Activated CD8-positive, alpha-beta memory T cell treated with anti-CD3 and anti-CD28 coated beads, Interleukin-2, amount 50 U/mL, for 24 hours (primary cell): ENCODE measurements around the gene TRMT2B.
"Not testable (repeated sequence)": the region's sequence is repeated elsewhere in the genome, so short reads cannot be mapped to it uniquely, and the experiment has no call there.

ENCODE experiments used
- DNase-seq: peaks from one replicate; pipeline ENCODE4 v3.0.0-alpha.2; 2020; ENCODE audit errors: extremely low read depth

The TRMT2B gene, protein sequence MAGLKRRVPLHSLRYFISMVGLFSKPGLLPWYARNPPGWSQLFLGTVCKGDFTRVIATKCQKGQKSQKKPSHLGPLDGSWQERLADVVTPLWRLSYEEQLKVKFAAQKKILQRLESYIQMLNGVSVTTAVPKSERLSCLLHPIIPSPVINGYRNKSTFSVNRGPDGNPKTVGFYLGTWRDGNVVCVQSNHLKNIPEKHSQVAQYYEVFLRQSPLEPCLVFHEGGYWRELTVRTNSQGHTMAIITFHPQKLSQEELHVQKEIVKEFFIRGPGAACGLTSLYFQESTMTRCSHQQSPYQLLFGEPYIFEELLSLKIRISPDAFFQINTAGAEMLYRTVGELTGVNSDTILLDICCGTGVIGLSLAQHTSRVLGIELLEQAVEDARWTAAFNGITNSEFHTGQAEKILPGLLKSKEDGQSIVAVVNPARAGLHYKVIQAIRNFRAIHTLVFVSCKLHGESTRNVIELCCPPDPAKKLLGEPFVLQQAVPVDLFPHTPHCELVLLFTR

DNA sequence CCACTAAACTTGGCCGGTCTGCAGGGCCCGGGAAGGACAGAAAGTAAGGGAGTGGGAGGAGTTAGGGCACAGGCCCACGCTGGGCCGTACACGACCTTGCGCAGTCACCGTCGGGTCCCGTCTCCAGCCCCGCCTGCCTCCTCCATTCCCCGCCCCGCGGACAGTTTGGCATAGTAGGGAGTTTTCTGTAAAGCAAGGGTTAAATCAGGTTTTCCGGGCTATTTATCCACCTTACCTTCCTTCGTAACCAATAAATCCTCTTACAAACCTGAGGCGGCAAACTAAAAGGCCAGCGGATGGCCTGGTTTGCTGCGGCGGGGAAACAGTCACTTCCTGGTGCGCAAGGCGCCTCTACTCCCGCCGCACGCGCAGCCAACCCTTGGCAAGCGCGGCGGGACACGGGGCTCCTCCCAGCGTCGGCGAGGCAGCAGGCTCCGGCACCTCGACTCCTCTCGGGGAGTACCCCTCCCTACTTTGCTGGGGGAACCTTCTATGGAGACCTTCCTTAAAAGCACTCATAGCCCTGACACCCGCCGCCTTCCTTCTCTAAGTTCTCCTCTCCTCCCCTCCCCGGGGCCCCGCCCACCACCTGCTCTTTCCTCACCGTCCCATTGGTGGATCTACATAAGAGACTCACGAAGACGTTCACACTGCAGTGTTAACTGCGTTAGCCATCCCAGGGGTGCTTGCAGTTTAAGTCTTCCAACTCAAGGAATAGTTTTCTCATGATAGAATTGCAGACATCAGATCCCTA is at the start of gene TRMT2B:
TSS of gene TRMT2B (minus strand) at position 563 of the 754 bp plus-strand sequence. CDS start 9,822 bp downstream, outside the sequence.
- DNase-seq: peak; percentile 45

DNA sequence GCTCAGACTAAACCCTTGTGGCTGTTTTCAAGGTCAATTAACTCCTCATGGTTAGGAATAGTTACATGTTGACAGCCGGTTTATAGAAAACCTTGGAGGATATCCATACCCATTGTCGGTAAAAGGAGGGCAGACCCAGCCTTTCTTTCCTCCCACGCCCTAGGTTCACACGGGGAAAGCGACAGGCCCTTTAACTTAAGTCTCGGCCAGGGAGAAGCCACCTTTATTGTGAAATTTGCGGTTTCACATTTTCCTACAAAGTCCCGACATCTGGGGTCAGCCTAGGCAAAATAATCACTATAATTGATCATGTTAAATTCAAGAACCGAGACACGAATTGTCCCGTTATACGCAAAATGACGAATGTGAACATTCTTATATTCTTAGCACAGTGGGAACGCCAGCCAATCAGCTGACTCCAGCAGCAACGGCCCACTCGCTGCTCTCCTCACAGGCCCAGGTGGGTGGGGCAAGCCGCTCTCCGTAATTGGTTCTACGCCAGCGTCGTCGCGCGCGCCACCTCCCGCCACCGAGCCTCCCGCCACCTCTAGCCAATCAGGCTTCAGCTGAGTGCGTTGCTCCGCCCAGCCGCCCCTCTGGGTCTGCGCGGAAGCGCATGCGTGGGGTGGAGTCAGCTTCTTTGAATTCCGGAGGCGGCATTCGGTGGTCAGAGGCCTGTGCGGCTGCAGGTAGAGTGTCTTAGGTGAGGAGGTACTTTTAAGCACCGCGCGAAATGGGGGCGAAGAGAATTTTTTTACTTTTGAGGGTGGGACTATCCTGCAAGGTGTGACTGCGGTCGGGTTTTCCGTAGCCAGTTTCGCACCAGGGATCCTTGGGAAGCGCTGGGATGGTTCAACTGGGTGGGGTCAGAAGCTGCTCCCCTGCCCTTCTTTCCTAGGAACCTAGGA is 45.9 kb upstream of the TRMT2B start, which contains the start of gene CENPI:
TSS of gene CENPI (plus strand) at position 659 of the 908 bp plus-strand sequence. CDS start 2,867 bp downstream, outside the sequence.
- peak; percentile 78 for DNase-seq

DNA sequence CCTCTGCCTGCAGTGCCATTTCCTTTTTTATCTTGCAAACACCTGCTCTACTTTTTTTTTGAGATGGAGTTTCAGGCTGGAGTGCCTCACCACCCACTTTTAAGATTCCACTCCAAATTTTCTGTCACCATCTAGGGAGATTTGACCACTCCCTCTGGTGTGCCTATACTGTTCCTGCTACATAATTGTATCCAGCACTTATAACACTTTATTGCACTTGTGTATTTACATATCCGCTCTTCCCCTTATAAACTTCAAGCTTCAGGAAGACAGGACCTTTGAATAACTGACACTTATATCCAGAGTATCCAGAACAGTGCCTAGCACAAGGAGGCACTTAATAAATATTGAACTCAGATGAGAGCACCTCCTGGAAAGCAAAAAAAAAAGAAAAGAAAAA is 39.9 kb upstream of the TRMT2B start:
- no peak for DNase-seq

DNA sequence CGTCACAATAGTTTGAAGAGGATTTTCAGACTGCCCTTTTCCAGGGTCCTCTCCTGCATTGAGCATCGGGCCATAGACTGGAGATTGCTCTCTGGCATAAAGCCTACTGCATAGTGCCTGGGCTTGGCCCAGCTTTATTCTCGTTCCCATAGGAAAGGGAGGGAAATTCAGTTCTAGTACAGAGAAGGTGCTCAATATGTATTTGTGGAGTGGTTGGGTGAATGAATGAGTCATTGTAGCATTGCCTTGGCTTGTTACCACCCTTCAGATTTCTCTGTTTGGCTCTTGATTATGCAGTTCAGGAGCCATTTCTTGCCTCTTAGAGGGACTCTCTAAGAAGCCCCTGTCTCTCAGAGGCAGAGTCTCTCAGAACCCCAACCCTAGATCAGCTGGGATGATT is 29.3 kb upstream of the TRMT2B start:
- DNase-seq: no peak

DNA sequence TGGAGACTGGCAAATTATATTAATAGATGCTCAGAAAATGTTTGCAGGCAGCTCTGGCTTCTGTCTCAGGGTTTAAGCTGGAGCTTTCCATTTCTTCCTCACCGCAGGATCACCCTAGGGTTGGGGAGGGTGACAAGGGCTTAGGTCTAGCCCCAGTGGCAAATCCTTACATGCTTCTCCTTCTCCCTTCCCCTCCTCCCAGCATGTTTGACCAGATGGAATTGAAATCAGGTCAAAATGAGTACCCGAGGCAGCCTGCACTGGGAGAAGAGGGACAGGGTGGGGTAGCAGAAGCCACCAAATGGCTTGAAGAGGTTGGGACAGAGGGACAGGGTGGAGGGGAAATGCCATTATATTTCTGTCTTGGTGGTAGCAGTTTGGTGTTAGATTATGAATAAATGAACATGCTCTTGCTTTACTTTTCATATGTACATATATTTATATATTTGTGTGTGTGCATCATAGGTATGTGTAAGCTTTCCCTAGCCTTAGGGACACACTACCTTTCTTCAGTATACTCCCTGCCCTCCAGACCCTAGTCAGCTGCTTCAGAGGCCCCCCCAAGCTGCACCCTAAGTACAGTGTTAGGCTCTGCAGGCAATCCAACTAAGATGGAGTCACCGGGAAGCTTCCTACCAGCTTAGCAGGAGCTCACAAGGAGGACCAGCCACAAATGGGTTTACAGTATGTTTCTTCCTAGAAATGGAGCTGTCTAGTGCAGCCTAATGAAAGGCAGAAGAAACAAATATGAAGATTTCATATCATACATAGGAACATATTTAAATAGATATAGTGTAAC is 28.6 kb upstream of the TRMT2B start:
- no peak for DNase-seq

DNA sequence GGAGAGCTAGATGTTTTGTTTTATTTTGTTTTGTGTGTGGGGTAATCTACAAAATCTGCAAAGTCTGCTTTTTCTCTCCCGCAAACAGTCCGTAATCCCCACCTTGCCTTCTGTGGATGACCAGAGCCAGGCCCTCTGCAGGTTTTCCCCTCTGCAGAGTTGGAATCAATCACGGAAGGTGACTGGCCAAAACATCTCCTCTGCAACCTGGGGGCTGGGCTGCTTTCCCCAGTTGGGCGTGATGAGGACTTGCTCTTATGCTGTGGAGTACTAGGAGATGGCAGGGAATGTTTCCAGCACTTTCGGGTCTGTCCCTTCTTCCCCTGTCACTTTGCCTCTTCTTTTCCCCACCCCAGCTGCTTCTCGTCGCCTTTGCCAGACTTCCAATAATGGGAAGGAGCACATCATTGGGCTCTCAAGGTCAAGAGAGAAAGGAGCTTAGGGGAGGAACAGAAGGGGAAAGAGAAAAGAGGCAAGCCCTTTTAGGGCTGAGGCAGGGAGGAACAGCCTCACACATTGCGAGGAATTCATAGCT is 27.9 kb upstream of the TRMT2B start:
- DNase-seq: no peak

DNA sequence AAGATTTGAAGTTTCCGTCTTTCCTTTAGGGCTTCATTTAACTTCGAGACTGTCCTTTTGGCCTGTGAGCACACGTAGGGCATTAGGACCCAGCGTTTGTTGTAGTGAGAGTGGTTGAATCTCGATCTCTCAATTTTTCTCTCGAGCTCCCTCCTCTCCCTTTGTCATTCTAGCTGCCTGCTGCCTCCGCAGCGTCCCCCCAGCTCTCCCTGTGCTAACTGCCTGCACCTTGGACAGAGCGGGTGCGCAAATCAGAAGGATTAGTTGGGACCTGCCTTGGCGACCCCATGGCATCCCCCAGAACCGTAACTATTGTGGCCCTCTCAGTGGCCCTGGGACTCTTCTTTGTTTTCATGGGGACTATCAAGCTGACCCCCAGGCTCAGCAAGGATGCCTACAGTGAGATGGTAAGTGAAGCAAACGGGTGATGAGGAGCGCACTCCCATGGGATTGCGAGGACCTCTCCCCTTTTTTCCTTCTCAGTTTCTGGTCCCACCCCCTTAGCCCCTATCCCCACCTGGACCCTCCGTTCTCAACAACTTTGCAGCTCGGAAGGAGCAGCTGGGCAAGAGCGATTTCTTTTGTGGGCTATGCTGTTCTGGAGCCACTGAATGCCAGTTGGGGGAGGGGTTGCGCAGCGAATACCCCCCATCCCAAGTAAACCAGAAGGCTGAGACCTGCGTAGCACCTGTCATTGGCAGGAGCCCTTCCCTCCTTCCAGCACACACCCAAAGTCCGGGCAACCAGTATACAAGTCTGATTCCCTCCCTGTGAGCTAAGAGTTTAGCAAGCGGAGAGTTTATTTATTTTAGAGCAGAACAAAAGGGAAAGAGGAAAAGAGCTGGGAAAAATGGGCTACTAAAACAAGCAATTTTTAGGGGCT is 27.0 kb upstream of the TRMT2B start, which contains the start of gene TMEM35A:
TSS of gene TMEM35A (plus strand) at position 164 of the 883 bp plus-strand sequence. CDS start at position 288, 124 bp downstream.
- no peak for DNase-seq

DNA sequence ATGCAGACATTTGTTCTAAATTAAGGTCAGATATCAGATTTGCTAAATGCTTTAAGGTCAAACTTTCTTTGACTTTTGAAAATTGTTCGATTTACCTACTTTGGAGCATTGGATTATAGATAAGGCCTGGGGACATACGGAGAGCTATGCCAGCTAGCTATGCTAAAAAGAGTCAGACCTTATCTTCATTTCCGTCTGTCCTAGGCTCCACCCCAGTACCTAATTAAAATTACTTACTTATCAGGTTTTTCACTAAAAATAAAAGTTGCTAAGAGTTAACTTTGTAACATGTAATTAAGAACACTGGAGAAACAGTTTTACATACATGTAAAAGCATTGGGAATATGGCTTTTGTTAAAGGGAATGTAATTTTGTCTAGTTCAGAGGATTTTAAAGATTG is 19.7 kb upstream of the TRMT2B start:
- DNase-seq: no peak

DNA sequence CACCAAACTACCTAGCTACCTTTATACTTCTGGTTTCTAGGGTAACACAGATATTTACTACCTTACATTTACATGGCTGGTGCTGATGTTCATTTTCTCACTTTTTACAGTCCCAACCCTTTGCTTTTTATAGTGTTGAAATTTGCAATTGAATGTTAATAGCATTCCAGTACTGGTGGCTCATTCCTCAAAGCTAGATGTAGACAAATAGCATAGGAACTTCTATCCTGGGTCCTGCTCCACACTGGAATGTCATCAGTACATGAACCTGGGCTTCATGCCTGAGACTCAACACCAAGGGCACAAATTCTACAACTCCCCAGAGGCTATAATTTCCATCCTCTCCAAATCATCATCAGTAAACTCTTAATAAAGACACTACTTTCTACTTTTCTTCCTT is 10.3 kb upstream of the TRMT2B start:
- DNase-seq: no peak

DNA sequence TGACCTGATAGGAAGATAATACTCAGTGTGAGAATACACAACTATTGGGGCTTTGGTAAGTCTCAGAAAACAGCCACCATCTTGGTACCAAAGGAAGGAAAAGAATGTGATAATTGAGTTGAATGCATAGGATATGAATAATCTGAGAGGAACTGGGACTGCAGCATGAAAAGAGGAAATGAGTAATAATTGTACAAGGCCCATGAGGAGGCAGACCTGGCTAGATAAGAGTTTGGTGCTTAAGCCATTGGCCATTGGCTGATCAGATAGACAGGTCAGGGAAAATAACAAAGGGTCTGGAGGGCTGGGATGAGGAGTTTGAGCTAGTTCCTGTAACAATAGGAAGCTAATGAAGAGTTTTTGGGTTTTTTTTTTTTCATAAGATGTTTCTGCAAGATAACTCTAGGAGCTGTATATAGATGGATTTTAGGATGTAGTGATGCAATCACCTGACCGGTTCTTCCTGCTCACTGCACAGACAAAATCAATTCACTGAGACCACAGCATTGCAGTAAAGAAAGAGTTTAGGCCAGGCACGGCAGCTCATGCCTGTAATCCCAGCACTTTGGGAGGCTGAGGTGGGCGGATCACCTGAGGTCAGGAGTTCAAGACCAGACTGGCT is 5.3 kb upstream of the TRMT2B start:
- no peak for DNase-seq

DNA sequence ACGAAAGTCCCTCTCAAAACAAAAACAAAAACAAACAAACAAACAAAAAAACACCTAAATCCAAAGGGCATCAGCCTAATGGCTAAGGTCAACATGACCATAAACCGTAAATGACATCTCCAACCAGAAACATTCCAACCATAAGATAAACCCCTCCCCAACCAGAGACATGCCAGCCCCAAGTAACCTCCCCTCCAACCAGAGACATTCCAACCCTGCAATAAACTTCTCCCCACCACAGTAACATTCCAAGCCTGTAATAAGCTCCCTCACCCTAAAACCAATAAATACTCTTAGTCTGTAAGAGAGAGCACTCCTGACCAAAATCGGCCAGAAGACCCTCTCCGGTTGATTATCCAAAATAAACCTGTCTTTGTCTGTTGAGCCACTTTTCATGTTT is 4.6 kb upstream of the TRMT2B start:
- DNase-seq: not testable (repeated sequence)

DNA sequence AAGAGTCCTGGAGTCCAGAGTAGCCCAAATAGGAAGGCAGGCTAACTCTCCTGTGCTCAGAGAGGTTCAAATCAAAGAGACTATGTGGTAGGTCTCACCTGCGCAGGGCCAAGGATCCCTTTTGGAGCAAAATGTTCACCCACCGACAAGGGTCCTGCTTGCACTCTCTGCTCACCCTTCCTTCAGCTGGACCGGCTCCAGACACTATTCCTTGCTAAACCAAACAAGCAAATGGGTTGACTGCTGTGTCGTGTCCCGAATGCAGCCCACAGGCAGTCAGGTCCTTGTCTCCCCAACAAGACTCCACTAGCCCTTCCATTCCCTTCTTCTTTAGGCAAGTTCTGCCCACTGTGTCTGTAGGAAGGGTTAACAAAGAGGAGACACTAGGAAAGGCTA is 760 bp downstream of the TRMT2B start:
- DNase-seq: no peak

DNA sequence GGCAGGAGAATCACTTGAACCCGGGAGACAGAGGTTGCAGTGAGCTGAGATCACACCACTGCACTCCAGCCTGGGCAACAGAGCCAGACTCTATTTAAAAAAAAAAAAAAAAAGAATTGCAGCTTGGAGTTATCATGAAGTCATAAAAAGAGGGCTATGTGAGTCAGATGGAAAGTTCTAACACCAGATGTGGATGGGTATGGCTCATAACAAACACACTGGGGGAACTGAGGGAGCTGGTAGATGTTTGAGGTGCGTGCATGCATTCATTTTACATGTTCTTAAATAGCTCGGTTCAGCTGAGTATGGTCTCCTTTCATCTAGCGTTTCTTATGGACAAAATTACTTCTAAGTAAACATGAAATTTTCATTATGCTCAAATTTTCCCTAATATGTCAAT is 11.7 kb downstream of the TRMT2B start:
- no peak for DNase-seq

DNA sequence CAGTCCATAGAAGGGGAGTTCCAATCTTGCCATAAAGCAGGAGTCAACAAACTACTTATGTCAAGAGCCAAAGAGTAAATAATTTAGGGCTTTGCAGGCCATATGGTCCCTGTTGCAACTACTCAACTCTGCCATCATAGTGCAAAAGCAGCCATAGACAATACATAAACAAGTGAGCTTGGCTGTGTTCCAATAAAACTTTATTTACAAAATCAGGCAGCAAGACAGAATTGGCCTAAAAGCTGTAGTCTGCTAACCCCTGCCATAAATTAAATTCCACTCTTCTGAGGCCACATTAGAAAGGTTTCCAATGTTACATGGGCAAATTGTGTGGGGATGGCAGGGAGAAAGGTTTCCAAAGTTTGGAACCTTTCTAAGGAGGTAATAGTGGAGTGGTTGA is 14.7 kb downstream of the TRMT2B start:
- DNase-seq: no peak

DNA sequence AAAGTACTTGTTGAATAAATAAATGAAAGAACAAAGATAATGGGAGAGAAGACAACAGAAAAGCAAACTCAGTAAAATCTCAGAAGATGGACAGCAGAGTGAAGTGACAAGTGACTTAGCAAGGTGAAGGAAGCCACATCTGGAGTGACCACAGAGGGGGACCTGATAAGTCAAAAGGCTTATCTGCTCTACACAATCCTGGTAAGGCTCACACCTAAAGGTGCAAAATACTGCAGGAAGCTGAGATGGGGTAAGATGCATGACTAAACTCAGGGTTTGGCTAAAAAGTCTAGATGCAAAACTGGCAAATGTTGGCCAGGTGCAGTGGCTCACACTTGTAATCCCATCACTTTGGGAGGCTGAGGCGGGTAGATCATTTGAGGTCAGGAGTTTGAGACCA is 22.2 kb downstream of the TRMT2B start:
- no peak for DNase-seq

DNA sequence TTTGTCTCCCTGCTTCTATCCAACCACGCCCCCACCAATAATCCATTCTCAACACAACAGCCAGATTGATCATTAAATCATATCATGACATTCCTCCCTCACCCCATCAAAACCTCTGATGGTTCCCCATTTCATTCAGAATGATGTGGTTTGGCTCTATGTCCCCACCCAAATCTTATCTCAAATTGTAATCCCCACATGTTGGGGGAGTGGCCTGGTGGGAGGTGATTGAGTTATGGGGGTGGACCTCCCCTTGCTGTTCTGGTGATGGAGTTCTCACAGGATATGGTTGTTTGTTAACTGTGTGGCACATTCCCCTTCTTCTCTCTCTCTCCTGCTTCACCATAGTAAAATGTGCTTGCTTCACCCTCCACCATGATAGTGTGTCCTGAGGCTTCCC is 23.3 kb downstream of the TRMT2B start:
- DNase-seq: no peak

DNA sequence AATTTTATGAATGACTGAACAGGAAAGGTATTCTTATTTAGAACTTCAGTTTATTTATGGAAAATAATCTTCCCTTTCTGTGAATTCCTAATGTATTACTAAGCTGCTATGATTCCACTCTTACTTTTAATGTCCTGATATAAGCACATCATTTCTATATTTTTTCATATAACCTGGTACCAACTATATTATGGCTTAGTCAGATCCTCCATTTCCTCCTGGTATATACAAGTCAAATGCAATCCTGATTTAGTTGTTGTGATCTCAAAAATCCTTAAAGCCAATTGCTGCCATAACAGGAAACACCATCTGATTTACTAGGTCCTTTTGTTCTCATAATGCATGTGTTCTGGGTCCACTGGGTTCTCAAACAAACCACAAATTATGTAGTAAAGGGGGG is 26.8 kb downstream of the TRMT2B start:
- DNase-seq: no peak

DNA sequence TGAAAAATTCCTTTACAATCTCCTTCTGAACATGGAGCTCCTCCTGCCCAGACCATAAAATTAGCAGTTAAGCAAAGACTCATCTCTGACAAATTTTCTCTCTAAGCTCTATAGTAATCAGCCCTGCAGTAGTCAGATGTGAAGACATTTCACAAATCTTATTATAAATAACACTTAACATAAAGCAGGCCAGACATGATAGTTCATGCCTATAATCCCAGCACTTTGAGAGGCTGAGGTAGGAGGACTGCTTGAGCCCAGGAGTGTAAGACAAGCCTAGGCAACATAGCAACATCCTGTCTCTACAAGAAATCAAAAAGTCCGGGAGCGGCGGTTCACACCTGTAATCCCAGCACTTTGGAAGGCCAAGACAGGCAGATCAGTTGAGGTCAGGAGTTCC is 29.9 kb downstream of the TRMT2B start:
- no peak for DNase-seq

DNA sequence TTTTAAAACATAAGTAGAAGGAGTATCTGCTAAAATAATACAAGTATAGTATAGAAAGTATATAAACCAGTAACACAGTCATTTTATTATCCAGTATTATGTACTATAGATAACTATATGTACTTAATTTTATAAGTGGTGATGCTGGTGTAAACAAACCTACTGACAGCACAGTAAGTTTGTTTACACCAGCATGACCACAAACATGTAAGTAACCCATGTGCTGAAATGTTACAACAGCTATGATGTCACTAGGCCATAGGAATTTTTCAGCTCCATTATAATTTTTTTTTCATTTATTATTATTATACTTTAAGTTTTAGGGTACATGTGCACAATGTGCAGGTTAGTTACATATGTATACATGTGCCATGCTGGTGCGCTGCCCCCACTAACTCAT is 39.9 kb downstream of the TRMT2B start:
- not testable (repeated sequence) for DNase-seq
